ENCODE data around the gene C2orf76.
A peak's percentile ranks its signal among the peaks of the same experiment; 100 is the strongest.

The C2orf76 gene

GRCh38 chr2:119372778-119373568 lies 6.3 kb upstream of the C2orf76 start:
- Histone ChIP-seq H3K4me3 (ENCODE audit: low read depth, low read length) (no peak overlapping the region), H3K27ac (no peak overlapping the region), H3K27me3 (ENCODE audit: insufficient read depth, low read depth, severe bottlenecking) (no peaks in the 10 kb centered on the region), H3K9me3 (ENCODE audit: severe bottlenecking) (peaks cover 13% of the 10 kb centered on the region), H3K36me3 (peaks cover 50% of the 10 kb centered on the region)
- no peak for TF ChIP-seq CTCF (IDR thresholded peaks at IDR 0.05; ENCODE audit: low read depth, low read length)
- no peak for DNase-seq

GRCh38 chr2:119371111-119371510 lies 4.5 kb upstream of the C2orf76 start:
- H3K9me3 ChIP-seq (ENCODE audit: severe bottlenecking), result peaks cover 15% of the 10 kb centered on the region
- peaks cover 50% of the 10 kb centered on the region for H3K36me3 ChIP-seq
- H3K4me3 ChIP-seq (ENCODE audit: low read depth, low read length), result no peak overlapping the region
- DNase-seq, result no peak
- H3K27me3 ChIP-seq (ENCODE audit: insufficient read depth, low read depth, severe bottlenecking), result no peaks in the 10 kb centered on the region
- no peak for TF ChIP-seq CTCF (IDR thresholded peaks at IDR 0.05; ENCODE audit: low read depth, low read length)
- no peak overlapping the region for H3K27ac ChIP-seq

- peaks cover 11% of the 10 kb centered on the region for H3K9me3 ChIP-seq (ENCODE audit: severe bottlenecking)
- no peak for TF ChIP-seq CTCF (IDR thresholded peaks at IDR 0.05; ENCODE audit: low read depth, low read length)
- peaks cover 50% of the 10 kb centered on the region for H3K36me3 ChIP-seq
- no peaks in the 10 kb centered on the region for H3K27me3 ChIP-seq (ENCODE audit: insufficient read depth, low read depth, severe bottlenecking)
- no peak overlapping the region for H3K4me3 ChIP-seq (ENCODE audit: low read depth, low read length)
- H3K27ac ChIP-seq, result no peak overlapping the region
- DNase-seq, result no peak
Measured at GRCh38 chr2:119369845-119370244, 3.2 kb upstream of the C2orf76 start.

GRCh38 chr2:119367472-119368099 lies 952 bp upstream of the C2orf76 start:
- Histone ChIP-seq H3K27ac (peak overlapping the region; percentile 78), H3K4me3 (ENCODE audit: low read depth, low read length) (peak overlapping the region; percentile 82), H3K27me3 (ENCODE audit: insufficient read depth, low read depth, severe bottlenecking) (no peaks in the 10 kb centered on the region), H3K36me3 (peaks cover 37% of the 10 kb centered on the region), H3K9me3 (ENCODE audit: severe bottlenecking) (peaks cover 3% of the 10 kb centered on the region)
- peak; percentile 70 for DNase-seq
- no peak for TF ChIP-seq CTCF (IDR thresholded peaks at IDR 0.05; ENCODE audit: low read depth, low read length)

DNA sequence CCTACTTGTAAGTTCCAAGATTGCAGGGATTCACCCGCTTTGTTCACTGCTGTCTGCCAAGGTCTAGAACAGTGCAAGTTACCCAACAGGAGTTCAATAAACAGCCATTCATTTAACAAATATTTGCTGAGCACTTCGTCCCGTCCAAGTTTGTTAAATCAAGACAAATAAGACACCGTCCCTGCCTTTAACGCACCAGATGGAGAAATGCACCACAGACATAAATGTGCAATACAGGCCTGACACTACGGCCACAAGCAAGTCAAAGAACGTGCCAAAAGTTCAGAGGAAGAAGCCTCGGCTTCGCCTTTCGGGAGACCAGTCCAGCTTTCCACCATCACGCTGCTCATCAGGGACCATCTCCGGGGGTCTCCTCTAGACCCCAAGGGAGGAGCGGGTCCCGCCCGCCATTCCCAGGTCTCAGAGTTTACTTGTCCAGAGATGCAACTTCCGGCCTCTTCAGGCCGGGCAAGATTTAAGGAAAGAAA lies 429 bp downstream of the C2orf76 start:
- no peak for TF ChIP-seq CTCF (IDR thresholded peaks at IDR 0.05; ENCODE audit: low read depth, low read length)
- no peaks in the 10 kb centered on the region for H3K27me3 ChIP-seq (ENCODE audit: insufficient read depth, low read depth, severe bottlenecking)
- peak overlapping the region; percentile 66 for H3K4me3 ChIP-seq (ENCODE audit: low read depth, low read length)
- no peak for DNase-seq
- peak overlapping the region; percentile 86 for H3K27ac ChIP-seq
- peaks cover 3% of the 10 kb centered on the region for H3K9me3 ChIP-seq (ENCODE audit: severe bottlenecking)
- H3K36me3 ChIP-seq, result peaks cover 26% of the 10 kb centered on the region
